Measurements from ENCODE around the gene ADAM10.

- TF ChIP-seq CTCF (IDR thresholded peaks at IDR 0.05), result no peak
- no peak for TF ChIP-seq JUN (CRISPR knock-in tag; IDR thresholded peaks at IDR 0.05)
- TF ChIP-seq GABPB1 (CRISPR knock-in tag; IDR thresholded peaks at IDR 0.05), result no peak
- TF ChIP-seq ZNF138 (CRISPR knock-in tag; conservative IDR thresholded peaks at IDR 0.05), result no peak
- no peak for TF ChIP-seq E2F4 (CRISPR knock-in tag; IDR thresholded peaks at IDR 0.05; ENCODE audit: borderline replicate concordance, low read depth)
- no peak for TF ChIP-seq SP1 (CRISPR knock-in tag; conservative IDR thresholded peaks at IDR 0.05)
- no peak for TF ChIP-seq ZNF512 (CRISPR knock-in tag; IDR thresholded peaks at IDR 0.05; ENCODE audit: borderline replicate concordance)
- no peak for TF ChIP-seq FOXP1 (CRISPR knock-in tag; IDR thresholded peaks at IDR 0.05; ENCODE audit: borderline replicate concordance)
- TF ChIP-seq MAX (CRISPR knock-in tag; IDR thresholded peaks at IDR 0.05), result no peak
- TF ChIP-seq ESRRA (CRISPR knock-in tag; IDR thresholded peaks at IDR 0.05; ENCODE audit: borderline replicate concordance), result no peak
- no peak for TF ChIP-seq TP53 (CRISPR knock-in tag; IDR thresholded peaks at IDR 0.05)
- TF ChIP-seq CBFB (CRISPR knock-in tag; IDR thresholded peaks at IDR 0.05; ENCODE audit: low read depth), result no peak
- no peak for TF ChIP-seq ATF2 (CRISPR knock-in tag; IDR thresholded peaks at IDR 0.05; ENCODE audit: borderline replicate concordance, low read depth)
- TF ChIP-seq NR2C2 (CRISPR knock-in tag; IDR thresholded peaks at IDR 0.05), result no peak
Observed at GRCh38 chr15:58604455-58604923, 145.0 kb downstream of the ADAM10 start.
